ENCODE results near the gene FBXW10B. TPM values are rescaled to one million over a fixed set of nuclear protein-coding genes. Genes with fewer than 3 reads are reported as not detected.
"Not testable (repeated sequence)": the region's sequence is repeated elsewhere in the genome, so short reads cannot be mapped to it uniquely, and the experiment has no call there.

FBXW10B gene
- total RNA-seq, 1 donor: 0.27 TPM

- DNase-seq (ENCODE audit: low read depth); H3K4me3 ChIP-seq (ENCODE audit: low read depth, low read length): not testable (repeated sequence)
Measured at GRCh38 chr17:15613111-15613510, 6.4 kb downstream of the FBXW10B start.

- DNase-seq (ENCODE audit: low read depth); H3K4me3 ChIP-seq (ENCODE audit: low read depth, low read length): not testable (repeated sequence)
Measured at GRCh38 chr17:15592960-15593359, 26.5 kb downstream of the FBXW10B start.

- not testable (repeated sequence) for DNase-seq (ENCODE audit: low read depth); H3K4me3 ChIP-seq (ENCODE audit: low read depth, low read length)
Measured at GRCh38 chr17:15591986-15592385, 27.5 kb downstream of the FBXW10B start.

- not testable (repeated sequence) for H3K4me3 ChIP-seq (ENCODE audit: low read depth, low read length); DNase-seq (ENCODE audit: low read depth)
Measured at GRCh38 chr17:15590844-15591243, 28.7 kb downstream of the FBXW10B start.

- DNase-seq (ENCODE audit: low read depth); H3K4me3 ChIP-seq (ENCODE audit: low read depth, low read length): not testable (repeated sequence)
Measured at GRCh38 chr17:15589544-15590536, 29.7 kb downstream of the FBXW10B start.

DNA sequence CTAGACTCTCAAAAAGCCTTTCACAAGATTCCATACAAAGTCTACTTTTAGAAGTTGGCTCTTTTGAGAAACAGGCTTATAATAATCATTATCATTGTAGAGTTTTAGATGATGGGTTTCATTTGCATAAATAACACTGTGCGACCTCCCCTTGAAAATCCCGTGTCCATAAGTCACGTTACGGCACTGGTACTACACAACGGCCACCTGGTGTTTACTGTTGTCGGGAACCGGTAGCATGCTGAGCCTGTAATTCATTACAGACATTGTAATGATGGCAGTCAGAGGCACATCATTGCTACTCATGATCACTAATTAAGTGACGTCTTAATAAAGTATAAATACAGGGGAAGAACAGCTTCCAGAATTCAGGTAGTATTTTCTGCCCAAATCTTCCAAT is 31.5 kb downstream of the FBXW10B start:
- DNase-seq (ENCODE audit: low read depth); H3K4me3 ChIP-seq (ENCODE audit: low read depth, low read length): not testable (repeated sequence)

- not testable (repeated sequence) for DNase-seq (ENCODE audit: low read depth); H3K4me3 ChIP-seq (ENCODE audit: low read depth, low read length)
Measured at GRCh38 chr17:15583313-15583712, 36.2 kb downstream of the FBXW10B start.

DNA sequence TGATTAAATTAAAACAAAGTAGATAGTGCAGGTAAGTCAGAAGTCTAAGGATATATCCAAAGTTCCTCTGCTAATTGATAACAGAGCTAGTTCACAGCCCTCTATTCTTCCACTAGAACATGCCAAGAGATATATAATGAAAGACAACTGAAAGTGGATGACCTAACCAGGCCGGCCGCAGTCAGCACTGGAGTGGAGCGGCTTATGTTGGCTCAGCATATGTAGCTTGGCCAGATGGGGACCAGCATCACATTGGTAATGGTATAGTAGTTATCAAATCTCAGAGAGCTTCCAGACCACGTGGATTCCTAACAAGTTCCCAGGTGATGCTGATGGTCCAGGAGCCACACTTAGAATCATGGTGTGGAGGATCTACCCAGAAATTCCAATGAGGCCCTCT is 38.0 kb downstream of the FBXW10B start:
- DNase-seq (ENCODE audit: low read depth); H3K4me3 ChIP-seq (ENCODE audit: low read depth, low read length): not testable (repeated sequence)

DNA sequence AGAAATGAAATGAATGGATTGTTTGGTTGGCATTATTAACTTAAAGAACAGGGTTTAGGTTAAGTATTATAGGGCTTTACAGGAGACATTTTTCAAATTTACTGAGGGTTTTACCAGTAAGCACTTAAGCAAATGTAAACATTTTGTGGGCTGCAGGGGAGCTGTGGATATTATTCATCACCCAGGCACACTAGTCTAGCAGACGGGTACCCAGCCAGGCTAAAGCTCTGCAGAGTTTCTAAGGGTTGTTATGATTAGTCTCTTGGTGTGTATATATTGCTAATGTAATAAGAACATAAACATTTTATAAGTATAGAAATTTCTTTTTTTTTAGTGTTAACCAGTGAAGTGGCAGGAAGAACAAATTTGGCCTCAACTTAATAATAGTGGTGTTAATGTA is 42.7 kb downstream of the FBXW10B start:
- not testable (repeated sequence) for H3K4me3 ChIP-seq (ENCODE audit: low read depth, low read length); DNase-seq (ENCODE audit: low read depth)

DNA sequence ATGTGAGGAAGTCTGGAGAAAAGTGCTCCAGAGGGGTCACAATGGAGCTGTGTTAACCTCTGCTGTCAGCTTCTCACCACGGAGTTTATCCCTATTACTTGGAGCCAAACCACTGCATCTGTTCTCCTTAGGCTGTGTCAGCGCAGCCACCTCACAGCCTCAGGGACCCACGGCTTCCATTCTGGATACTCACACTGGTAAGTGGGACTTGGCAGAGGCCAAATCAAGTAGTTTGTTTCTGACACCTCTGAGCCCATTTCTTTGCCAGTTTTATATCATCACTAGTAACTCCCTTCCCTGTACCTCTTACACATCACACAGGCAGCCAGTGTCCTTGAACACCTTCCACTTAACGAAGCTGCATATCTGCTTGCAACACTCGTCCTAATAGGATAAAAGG is 44.8 kb downstream of the FBXW10B start:
- DNase-seq (ENCODE audit: low read depth); H3K4me3 ChIP-seq (ENCODE audit: low read depth, low read length): not testable (repeated sequence)

DNA sequence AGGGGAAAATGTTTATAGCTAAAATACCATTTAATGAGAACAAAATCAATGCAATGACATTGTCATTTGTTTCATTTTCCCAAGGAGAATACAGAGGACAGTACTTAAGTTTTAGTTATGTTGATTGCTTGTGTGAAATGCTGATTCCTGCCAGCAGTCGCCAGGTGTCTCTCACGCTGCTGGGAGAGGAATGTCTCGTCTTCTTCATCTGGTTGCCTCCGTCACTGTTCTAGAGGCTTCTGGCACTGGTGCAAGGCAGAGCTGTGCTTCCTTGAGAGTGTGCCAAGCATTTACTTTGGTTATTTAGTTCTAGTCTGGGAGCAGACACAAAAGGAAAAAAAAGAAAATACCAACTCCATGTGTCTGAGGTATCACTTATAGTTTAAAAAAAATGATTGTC is 45.6 kb downstream of the FBXW10B start:
- not testable (repeated sequence) for H3K4me3 ChIP-seq (ENCODE audit: low read depth, low read length); DNase-seq (ENCODE audit: low read depth)

Small RNA genes lying within 50 kb of the gene (small RNA-seq; reads per million reads assigned to genes)
- gene AC005838.1 (not detected), gene RF00090 (not detected)

Other genes starting within 250 kb of the FBXW10B start
- 2.9 TPM in 1 of 2 replicates, not detected in the other for gene CDRT4, start 152.1 kb downstream of the FBXW10B start, total RNA-seq (ENCODE audit: low replicate concordance)
- gene TVP23C, start 56.2 kb downstream of the FBXW10B start, total RNA-seq (ENCODE audit: low replicate concordance): 22.6 and 25.1 TPM in 2 replicates
- gene TRIM16, start 64.6 kb upstream of the FBXW10B start, total RNA-seq (ENCODE audit: low replicate concordance): 36.7 and 60.4 TPM in 2 replicates
- gene ZNF286A, start 80.0 kb upstream of the FBXW10B start, total RNA-seq (ENCODE audit: low replicate concordance): 33.7 and 86.2 TPM in 2 replicates
- 0.65 TPM in 1 of 2 replicates, not detected in the other for gene TBC1D26, start 112.6 kb upstream of the FBXW10B start, total RNA-seq (ENCODE audit: low replicate concordance)

All from fibroblast of the aortic adventitia (primary cell).